NCI-H2196 treated with DMSO at 0.1 percent for 48 hours (cell line): ENCODE data around the gene AHCYL2.
"Not testable (repeated sequence)": the region's sequence is repeated elsewhere in the genome, so short reads cannot be mapped to it uniquely, and the experiment has no call there.

Experiments
- DNase-seq: peaks from one replicate; lab custom pipeline; 2025; ENCODE audit not compliant: unreplicated experiment; lab: John Stamatoyannopoulos, UW

The AHCYL2 gene

DNA sequence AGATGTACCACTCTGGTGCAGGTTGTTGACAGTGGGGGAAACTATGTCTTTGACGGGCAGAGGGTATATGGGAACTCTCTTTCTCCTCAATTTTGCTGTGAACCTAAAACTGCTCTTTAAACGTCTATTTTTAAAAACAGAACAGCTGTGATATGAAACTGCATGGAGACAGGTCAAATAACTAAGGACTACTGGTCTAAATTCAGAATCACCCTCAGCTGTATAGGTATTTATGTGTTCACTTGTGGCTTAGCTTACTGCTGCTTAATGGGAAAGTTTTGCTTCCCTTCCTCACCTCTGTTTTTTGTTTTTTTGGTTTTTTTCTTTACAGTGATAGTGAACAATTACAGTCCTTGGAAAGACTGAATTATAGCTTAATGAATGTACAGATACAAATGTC, 122.5 kb downstream of the AHCYL2 start:
- no peak for DNase-seq

DNA sequence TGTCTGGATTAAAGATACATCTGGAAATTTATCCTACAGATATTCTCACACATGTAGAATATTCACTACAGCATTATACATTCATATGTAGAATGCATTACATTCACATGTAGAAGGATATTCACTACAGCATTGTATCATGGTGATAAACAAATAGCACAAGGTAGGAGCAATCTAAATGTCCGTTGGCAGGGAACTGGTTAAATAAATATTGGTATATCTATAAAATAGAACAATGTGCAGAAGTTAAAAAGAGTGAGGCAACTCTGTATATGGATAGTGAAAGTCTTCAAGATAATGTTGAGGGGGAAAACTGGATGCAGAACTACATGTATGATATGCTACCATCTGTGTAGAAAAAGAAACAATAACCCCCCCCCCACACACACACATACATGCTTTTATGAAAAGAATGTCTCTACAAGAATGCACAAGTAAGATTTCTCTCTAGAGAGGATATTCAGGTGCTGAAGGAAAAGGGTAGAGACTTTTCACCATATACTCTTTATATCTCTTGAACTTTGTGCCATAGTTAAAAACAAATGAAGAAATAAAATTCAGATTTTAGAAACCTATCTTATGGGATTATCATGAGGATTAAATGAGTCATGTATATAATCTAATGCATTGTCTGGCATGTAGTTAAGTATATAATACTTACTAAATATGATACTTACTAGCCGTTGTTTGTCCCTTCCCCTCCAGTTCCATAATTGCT, 123.4 kb downstream of the AHCYL2 start:
- DNase-seq = no peak

DNA sequence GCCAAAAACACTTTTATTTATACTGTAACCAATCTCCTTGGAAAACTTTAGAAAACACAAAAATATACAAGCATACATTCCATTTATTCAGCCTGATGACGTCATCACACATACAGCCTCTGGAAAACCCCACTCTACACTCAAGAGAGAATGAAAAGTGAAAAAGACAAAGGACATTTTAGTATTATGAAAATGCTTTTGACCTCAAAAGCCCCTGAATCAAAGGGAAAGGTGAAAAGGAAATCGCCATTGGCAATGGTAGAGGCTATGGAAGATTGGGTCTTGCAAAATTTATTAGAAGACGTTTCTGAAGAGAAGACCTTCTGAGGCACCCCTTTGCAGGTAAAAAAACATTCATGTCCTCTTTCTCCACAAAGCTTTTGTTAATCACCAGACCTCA, 126.5 kb downstream of the AHCYL2 start:
- no peak for DNase-seq

GRCh38 chr7:129353104-129353503, 128.3 kb downstream of the AHCYL2 start:
- DNase-seq = not testable (repeated sequence)

- no peak for DNase-seq
Observed at GRCh38 chr7:129354428-129355157, 129.8 kb downstream of the AHCYL2 start.

GRCh38 chr7:129356176-129356575, 131.3 kb downstream of the AHCYL2 start:
- DNase-seq = no peak

- no peak for DNase-seq
Observed at GRCh38 chr7:129359176-129359575, 134.3 kb downstream of the AHCYL2 start.

- no peak for DNase-seq
Observed at GRCh38 chr7:129359638-129360037, 134.8 kb downstream of the AHCYL2 start.

DNA sequence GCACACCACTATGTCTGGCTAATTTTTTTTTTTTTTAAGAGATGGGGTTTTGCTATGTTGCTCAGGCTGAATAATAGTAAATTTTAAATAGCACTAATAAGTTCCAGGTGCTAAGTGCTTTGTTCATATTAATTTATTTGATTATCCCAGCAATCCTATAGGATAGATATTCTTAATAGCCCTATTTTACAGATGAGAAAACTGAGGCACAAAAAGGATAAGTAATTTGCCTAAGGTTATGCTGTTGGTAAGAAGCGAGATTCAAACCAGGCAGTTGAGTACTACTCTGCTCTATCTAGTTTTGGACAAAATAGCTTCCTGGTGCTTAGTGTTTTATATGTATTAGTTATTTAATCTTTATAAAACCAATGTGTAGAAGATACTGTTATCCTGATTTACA, 136.9 kb downstream of the AHCYL2 start:
- no peak for DNase-seq

GRCh38 chr7:129362496-129362895, 137.7 kb downstream of the AHCYL2 start:
- no peak for DNase-seq

DNA sequence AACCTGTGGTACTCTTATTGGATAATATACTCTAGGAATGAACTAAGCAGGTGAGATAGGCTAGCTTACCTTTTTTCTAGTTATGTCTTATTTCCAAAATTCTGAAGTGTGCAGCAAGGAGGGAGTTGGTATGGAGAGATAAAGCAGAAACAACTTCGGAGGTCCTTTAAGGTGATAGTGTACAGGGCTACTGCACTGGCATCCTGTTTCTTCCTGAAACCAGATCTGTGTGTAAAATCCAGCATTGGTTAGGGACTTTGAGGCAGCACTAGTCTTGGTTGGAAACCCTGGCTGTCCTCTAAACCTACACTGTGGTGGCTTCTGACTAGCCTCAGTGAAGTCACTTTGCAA, 142.5 kb downstream of the AHCYL2 start:
- DNase-seq = no peak

GRCh38 chr7:129367700-129368388, 143.0 kb downstream of the AHCYL2 start:
- DNase-seq = peak; percentile 47

GRCh38 chr7:129368389-129368986, 143.7 kb downstream of the AHCYL2 start:
- no peak for DNase-seq

DNA sequence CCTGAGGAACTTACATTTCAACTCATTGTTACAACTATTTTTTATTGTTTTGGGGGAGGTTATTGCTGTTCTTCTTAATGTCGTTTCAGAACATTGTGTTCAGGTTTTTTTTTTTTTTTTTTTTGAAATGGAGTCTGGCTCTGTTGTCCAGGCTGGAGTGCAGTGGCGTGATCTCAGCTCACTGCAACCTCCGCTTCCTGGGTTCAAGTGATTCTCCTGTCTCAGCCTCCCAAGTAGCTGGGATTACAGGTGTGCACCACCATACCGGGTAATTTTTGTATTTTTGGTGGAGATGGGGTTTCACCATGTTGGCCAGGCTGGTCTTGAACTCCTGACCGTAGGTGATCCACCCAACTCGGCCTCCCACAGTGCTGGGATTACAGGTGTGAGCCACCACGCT, 144.6 kb downstream of the AHCYL2 start:
- DNase-seq = not testable (repeated sequence)

DNA sequence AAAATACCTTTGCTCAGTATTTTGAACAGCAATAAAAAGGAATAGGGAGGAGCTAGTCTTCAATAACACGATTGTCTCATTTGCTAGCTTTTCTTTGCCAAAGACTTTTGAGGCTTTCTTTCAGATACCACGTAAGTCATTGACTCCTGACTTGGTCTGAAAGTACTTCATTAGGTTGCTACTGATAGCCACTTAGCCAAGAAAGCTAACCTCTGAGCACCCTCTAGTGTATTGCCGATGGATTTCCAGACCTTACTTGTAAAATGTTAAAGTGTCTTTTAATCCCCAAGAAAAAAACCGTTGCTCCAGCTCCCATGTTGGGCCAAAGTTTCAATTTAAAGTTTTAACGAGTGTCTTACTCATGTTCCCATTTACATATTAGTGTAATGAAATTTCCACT, 146.0 kb downstream of the AHCYL2 start:
- no peak for DNase-seq

- no peak for DNase-seq
Observed at GRCh38 chr7:129371487-129371886, 146.7 kb downstream of the AHCYL2 start.

DNA sequence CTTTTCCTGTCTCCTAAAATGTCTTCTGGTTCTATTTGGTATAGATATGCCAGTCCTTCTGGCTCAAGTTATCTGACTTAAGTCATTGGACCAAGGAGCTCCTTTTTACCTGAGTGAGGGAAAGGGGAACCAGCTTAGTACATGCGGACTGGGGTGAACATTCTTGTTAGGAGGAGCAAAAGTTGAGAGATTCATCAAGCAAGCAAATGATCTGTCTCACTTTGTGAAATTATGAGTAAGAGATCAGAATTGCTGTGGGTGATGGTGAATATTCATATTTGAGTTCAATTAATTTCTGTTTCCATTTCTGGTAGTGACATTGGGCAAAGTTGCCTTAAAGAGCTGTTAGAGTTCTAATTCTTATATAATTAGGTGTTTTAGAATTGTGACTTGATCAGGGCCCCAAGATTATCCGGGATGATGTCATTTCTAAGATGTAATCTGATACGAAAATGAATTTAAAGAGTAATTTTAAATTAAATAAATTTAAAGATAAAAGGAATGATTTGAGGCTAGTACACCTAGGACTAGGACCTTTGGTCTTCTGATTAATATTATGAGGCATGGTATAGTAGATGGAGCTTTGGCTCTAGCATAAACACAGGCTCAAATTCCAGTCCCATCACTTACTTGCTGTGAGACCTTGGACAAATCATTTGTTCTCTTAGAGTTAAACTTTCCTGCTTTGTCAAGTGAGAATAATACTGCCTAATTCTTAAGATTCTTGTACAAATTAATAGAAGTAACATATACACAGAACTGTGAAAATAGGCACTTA, 149.0 kb downstream of the AHCYL2 start:
- DNase-seq = no peak

DNA sequence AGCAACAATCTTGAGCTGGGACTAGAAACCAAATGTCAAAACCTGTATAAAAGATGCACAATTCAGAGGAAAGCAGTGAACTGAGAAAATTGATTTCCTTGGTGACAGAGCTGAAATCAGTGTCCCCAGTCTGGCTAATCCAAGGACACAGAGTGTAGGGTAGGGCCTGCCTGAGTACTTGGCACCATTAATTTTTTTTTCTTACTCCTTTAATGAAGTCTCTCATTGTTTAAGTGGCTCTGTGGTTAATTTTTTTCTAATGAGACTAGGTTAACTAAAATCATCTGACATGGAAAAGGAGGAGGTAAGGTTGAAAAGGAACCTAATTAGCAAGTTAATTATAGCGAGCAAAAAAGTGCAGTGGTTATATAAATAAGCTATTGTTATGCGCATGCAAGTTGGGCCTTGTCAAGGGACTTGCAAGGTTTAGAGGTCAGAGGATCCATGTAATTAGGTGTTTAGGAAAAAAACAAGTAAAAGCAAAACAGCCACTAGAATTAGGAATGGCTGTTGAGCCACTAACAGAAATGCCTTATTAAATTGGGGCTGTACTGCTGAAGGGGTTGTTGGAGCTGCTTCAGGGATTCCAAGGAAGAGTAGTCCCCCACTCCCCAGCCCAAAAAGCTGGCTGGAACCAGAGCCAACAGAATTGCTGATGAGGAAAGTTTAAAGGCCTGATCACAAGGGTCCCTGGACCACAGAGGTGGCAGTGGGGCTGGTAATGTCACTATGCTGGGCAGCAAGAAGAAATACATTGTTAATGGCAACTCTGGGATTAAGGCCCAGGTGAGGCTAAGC, 150.5 kb downstream of the AHCYL2 start:
- DNase-seq = no peak

DNA sequence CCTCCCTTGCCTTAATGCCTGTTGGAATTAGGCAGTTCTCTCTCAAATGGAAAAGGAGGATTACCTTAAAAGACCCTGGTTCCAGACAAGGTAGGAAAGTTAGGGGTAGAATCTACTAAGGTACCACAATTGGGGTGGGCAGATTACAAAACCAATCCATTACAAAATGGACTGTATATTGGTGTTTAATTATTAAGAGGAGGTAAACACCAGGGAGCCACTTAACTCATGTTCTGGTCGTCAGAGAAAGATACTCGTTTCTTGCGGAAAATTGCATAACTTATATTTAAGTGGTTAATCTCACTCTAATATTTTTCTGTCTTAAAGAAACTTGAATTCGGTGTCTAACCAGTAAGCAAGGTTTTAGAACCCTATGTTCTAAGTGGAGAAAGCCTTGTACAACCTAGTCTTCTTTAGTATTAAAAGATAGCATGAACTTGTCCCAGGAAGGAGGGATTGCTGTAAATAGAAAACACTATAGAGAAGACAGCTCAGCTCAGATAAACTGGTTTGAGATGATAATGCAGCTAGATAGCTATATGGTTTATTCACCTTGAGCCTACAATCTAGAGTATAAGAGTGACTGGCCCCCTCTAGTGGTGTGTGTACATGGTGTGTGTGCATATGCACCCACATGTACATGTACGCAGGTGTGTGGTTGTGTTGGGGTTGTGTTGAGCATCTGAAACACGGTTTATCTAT, 151.4 kb downstream of the AHCYL2 start:
- no peak for DNase-seq
